GM23338 (cell line): ENCODE measurements around the gene MALSU1. TPM values are rescaled to one million over a fixed set of nuclear protein-coding genes. Genes with fewer than 3 reads are reported as not detected.

Experiments
- ATAC-seq: fragments of 200-7000 bp; cut with Tn5 transposase; 3 replicates; pipeline ENCODE4 v1.9.1; 2020
- DNase-seq: peaks from one replicate; pipeline ENCODE4 v3.0.0-alpha.2; 2015; ENCODE audit warnings: low spot score
- H2AFZ ChIP-seq: fragments of 200-600 bp; sonication (generic); 2 replicates; pipeline ENCODE4 v1.8.0; 2016; ENCODE audit warnings: antibody characterized with exemption, mild to moderate bottlenecking, moderate library complexity
- H3F3A ChIP-seq: fragments of 200-600 bp; sonication (generic); replicated peaks from 2 replicates; pipeline ENCODE4 v1.8.0; 2017; ENCODE audit warnings: antibody characterized with exemption, mixed run types, low read depth
- H3K27ac ChIP-seq: fragments of 200-600 bp; sonication (generic); 2 replicates; pipeline ENCODE4 v1.6.1; 2016; ENCODE audit warnings: low read depth
- H3K27me3 ChIP-seq: fragments of 200-600 bp; sonication (generic); 2 replicates; pipeline ENCODE4 v1.8.0; 2016; ENCODE audit warnings: mild to moderate bottlenecking, mixed run types, moderate library complexity; ENCODE audit not compliant: insufficient read depth
- H3K36me3 ChIP-seq: fragments of 200-600 bp; sonication (generic); 2 replicates; pipeline ENCODE4 v1.8.0; 2016; ENCODE audit warnings: mild to moderate bottlenecking; ENCODE audit not compliant: insufficient read depth
- H3K4me1 ChIP-seq: fragments of 200-600 bp; sonication (generic); 2 replicates; pipeline ENCODE4 v1.8.0; 2016; ENCODE audit warnings: mild to moderate bottlenecking, moderate library complexity; ENCODE audit not compliant: insufficient read depth
- H3K4me2 ChIP-seq: fragments of 200-600 bp; sonication (generic); 2 replicates; pipeline ENCODE4 v1.7.1; 2017; ENCODE audit warnings: mixed run types
- H3K4me3 ChIP-seq: fragments of 200-600 bp; sonication (generic); 2 replicates; pipeline ENCODE4 v1.6.1; 2016; ENCODE audit warnings: mixed run types
- H3K79me2 ChIP-seq: fragments of 200-600 bp; sonication (generic); replicated peaks from 2 replicates; pipeline ENCODE4 v1.8.0; 2017; ENCODE audit warnings: mild to moderate bottlenecking; ENCODE audit not compliant: insufficient read depth
- H3K9me2 ChIP-seq: fragments of 200-600 bp; sonication (generic); 2 replicates; pipeline ENCODE4 v1.8.0; 2017; ENCODE audit not compliant: insufficient read depth
- H4K20me1 ChIP-seq: fragments of 200-600 bp; sonication (generic); replicated peaks from 2 replicates; pipeline ENCODE4 v1.8.0; 2017; ENCODE audit warnings: mild to moderate bottlenecking; ENCODE audit not compliant: insufficient read depth
- H3K27ac Mint-ChIP-seq: 2 replicates; pipeline ENCODE4 v1.8.0; 2020; ENCODE audit warnings: inconsistent platforms, mild to moderate bottlenecking, moderate library complexity, mixed read lengths
- H3K27me3 Mint-ChIP-seq: 3 replicates; pipeline ENCODE4 v1.8.0; 2022; ENCODE audit warnings: low read depth, mild to moderate bottlenecking, moderate library complexity, mixed read lengths, inconsistent platforms; ENCODE audit not compliant: insufficient read depth, poor library complexity
- H3K36me3 Mint-ChIP-seq: 3 replicates; pipeline ENCODE4 v1.8.0; 2021; ENCODE audit warnings: low read depth, mild to moderate bottlenecking, inconsistent platforms, moderate library complexity, mixed read lengths
- H3K4me1 Mint-ChIP-seq: 3 replicates; pipeline ENCODE4 v1.8.0; 2020; ENCODE audit warnings: mild to moderate bottlenecking, inconsistent platforms, mixed read lengths
- H3K4me3 Mint-ChIP-seq: 3 replicates; pipeline ENCODE4 v1.8.0; 2021; ENCODE audit warnings: moderate library complexity, mild to moderate bottlenecking, inconsistent platforms, mixed read lengths
- H3K9me3 Mint-ChIP-seq: 3 replicates; pipeline ENCODE4 v1.8.0; 2020; ENCODE audit warnings: moderate library complexity, mild to moderate bottlenecking, inconsistent platforms, mixed read lengths
- CREB1 ChIP-seq: fragments of 250-450 bp; sonication (Bioruptor Pico); IDR thresholded peaks from 2 replicates; pipeline ENCODE4 v1.5.0; 2020; ENCODE audit warnings: low read depth, mild to moderate bottlenecking, moderate library complexity
- EZH2 ChIP-seq: fragments of 200-600 bp; sonication (generic); IDR thresholded peaks from one replicate; pipeline ENCODE4 v1.8.0; 2017; ENCODE audit warnings: antibody characterized with exemption, mild to moderate bottlenecking, low read depth; ENCODE audit not compliant: unreplicated experiment
- EZH2phosphoT487 ChIP-seq: fragments of 200-600 bp; sonication (generic); IDR thresholded peaks from one replicate; pipeline ENCODE4 v1.8.1; 2018; ENCODE audit warnings: antibody characterized with exemption; ENCODE audit not compliant: unreplicated experiment
- JUNB ChIP-seq: IDR thresholded peaks from one replicate; pipeline ENCODE4 v1.6.1; 2016; ENCODE audit warnings: antibody characterized with exemption; ENCODE audit not compliant: unreplicated experiment
- NANOG ChIP-seq: IDR thresholded peaks from 2 replicates; pipeline ENCODE4 v1.6.1; 2016; ENCODE audit warnings: antibody characterized with exemption, borderline replicate concordance
- POLR2AphosphoS5 ChIP-seq: IDR thresholded peaks from 2 replicates; pipeline ENCODE4 v1.6.1; 2016; ENCODE audit warnings: antibody characterized with exemption, low read depth
- STAT1 ChIP-seq: IDR thresholded peaks from one replicate; pipeline ENCODE4 v1.6.1; 2016; ENCODE audit warnings: antibody characterized with exemption; ENCODE audit not compliant: unreplicated experiment
- ZNF114 ChIP-seq: fragments of 250-450 bp; sonication (Bioruptor Pico); IDR thresholded peaks from 2 replicates; pipeline ENCODE4 v1.5.0; 2020; ENCODE audit warnings: mild to moderate bottlenecking, moderate library complexity
- ZNF331 ChIP-seq: fragments of 250-450 bp; sonication (Bioruptor Pico); IDR thresholded peaks from 2 replicates; pipeline ENCODE4 v1.5.0; 2020; ENCODE audit warnings: low read depth, mild to moderate bottlenecking, moderate library complexity
- polyA plus RNA-seq: library from polyadenylated mRNA; unstranded; fragments of >200 nt; fragmentation: Nextera tagmentation; extraction: Ambion mirVana; gene quantifications from 2 replicates; pipeline ENCODE4 v1.2.1, GENCODE V29; 2016
- total RNA-seq: library from RNA; depleted of rRNA; stranded (reverse); fragments of >200 nt; shearing (Covaris generic); gene quantifications from 2 replicates; pipeline ENCODE4 v1.2.3, GENCODE V29; 2014
- TF ChIP-seq, protein P1 (sequence below): IDR thresholded peaks from 2 replicates; pipeline ENCODE4 v1.6.1; 2016; ENCODE audit warnings: antibody characterized with exemption
- TF ChIP-seq, protein P2 (sequence below), 2 experiments: fragments of 200-600 bp in 1 of 2; sonication (generic) in 1 of 2; conservative IDR thresholded peaks; 2 replicates each; pipeline versions ENCODE4 v1.5.1 to v1.6.1; 2016 to 2017; ENCODE audit warnings: antibody characterized with exemption in 2 of 2, low read depth in 2 of 2, mild to moderate bottlenecking in 2 of 2, moderate library complexity in 1 of 2
- TF ChIP-seq, protein P3 (sequence below): IDR thresholded peaks from one replicate; pipeline ENCODE4 v1.6.1; 2018; ENCODE audit warnings: antibody characterized with exemption; ENCODE audit not compliant: unreplicated experiment
- TF ChIP-seq, protein P4 (sequence below): fragments of 250-450 bp; sonication (Bioruptor Pico); IDR thresholded peaks from 2 replicates; pipeline ENCODE4 v1.5.0; 2020; ENCODE audit warnings: mild to moderate bottlenecking, moderate library complexity

Gene MALSU1
- total and polyA plus RNA-seq, 2 experiments from 2014 or later = 96.8 to 209 TPM

DNA sequence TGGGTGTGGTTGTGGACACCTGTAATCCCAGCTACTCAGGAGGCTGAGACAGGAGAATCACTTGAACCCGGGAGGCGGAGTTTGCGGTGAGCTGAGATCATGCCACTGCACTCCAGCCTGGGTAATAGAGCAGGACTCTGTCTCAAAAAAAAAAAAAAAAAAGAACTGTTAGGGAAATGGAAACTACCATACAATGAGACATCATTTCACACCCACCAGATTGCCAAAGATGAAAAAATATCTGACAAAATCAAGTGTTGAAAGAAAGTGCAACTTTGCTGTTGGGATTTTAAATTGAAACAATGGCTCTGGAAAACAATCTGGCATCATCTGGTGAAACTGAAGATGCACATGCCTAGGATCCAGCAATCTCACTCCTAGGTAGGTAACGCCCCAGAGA, 16.1 kb upstream of the MALSU1 start:
- Histone ChIP-seq H3K27ac (no peak overlapping the region), H3K9me2 (no peaks in the 10 kb centered on the region), H3K4me1 (no peaks in the 10 kb centered on the region), H2AFZ (peak overlapping the region; percentile 10; the same call in 1 of the 2 replicates), H3F3A (no peaks in the 10 kb centered on the region), H3K27me3 (no peaks in the 10 kb centered on the region), H3K4me3 (no peak overlapping the region), H3K79me2 (no peaks in the 10 kb centered on the region), H4K20me1 (no peaks in the 10 kb centered on the region), H3K36me3 (no peaks in the 10 kb centered on the region), H3K4me2 (no peak overlapping the region)
- Mint-ChIP-seq H3K9me3 (no peaks in the 10 kb centered on the region), H3K4me3 (no peak overlapping the region), H3K27me3 (no peaks in the 10 kb centered on the region), H3K36me3 (no peaks in the 10 kb centered on the region), H3K27ac (no peak overlapping the region), H3K4me1 (peaks cover 4% of the 10 kb centered on the region; the same call in 2 of the 3 replicates)
- ATAC-seq (no peak), DNase-seq (no peak)
- TF ChIP-seq, protein P1, sequence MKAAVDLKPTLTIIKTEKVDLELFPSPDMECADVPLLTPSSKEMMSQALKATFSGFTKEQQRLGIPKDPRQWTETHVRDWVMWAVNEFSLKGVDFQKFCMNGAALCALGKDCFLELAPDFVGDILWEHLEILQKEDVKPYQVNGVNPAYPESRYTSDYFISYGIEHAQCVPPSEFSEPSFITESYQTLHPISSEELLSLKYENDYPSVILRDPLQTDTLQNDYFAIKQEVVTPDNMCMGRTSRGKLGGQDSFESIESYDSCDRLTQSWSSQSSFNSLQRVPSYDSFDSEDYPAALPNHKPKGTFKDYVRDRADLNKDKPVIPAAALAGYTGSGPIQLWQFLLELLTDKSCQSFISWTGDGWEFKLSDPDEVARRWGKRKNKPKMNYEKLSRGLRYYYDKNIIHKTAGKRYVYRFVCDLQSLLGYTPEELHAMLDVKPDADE = no peak
- no peak for TF ChIP-seq POLR2AphosphoS5
- TF ChIP-seq ZNF331 (CRISPR knock-in tag) = no peak
- TF ChIP-seq, protein P2, sequence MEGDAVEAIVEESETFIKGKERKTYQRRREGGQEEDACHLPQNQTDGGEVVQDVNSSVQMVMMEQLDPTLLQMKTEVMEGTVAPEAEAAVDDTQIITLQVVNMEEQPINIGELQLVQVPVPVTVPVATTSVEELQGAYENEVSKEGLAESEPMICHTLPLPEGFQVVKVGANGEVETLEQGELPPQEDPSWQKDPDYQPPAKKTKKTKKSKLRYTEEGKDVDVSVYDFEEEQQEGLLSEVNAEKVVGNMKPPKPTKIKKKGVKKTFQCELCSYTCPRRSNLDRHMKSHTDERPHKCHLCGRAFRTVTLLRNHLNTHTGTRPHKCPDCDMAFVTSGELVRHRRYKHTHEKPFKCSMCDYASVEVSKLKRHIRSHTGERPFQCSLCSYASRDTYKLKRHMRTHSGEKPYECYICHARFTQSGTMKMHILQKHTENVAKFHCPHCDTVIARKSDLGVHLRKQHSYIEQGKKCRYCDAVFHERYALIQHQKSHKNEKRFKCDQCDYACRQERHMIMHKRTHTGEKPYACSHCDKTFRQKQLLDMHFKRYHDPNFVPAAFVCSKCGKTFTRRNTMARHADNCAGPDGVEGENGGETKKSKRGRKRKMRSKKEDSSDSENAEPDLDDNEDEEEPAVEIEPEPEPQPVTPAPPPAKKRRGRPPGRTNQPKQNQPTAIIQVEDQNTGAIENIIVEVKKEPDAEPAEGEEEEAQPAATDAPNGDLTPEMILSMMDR (conservative IDR thresholded peaks at IDR 0.05; ENCODE audit: low read depth in 2 of 2) = no peak
- TF ChIP-seq NANOG = no peak
- TF ChIP-seq, protein P3, sequence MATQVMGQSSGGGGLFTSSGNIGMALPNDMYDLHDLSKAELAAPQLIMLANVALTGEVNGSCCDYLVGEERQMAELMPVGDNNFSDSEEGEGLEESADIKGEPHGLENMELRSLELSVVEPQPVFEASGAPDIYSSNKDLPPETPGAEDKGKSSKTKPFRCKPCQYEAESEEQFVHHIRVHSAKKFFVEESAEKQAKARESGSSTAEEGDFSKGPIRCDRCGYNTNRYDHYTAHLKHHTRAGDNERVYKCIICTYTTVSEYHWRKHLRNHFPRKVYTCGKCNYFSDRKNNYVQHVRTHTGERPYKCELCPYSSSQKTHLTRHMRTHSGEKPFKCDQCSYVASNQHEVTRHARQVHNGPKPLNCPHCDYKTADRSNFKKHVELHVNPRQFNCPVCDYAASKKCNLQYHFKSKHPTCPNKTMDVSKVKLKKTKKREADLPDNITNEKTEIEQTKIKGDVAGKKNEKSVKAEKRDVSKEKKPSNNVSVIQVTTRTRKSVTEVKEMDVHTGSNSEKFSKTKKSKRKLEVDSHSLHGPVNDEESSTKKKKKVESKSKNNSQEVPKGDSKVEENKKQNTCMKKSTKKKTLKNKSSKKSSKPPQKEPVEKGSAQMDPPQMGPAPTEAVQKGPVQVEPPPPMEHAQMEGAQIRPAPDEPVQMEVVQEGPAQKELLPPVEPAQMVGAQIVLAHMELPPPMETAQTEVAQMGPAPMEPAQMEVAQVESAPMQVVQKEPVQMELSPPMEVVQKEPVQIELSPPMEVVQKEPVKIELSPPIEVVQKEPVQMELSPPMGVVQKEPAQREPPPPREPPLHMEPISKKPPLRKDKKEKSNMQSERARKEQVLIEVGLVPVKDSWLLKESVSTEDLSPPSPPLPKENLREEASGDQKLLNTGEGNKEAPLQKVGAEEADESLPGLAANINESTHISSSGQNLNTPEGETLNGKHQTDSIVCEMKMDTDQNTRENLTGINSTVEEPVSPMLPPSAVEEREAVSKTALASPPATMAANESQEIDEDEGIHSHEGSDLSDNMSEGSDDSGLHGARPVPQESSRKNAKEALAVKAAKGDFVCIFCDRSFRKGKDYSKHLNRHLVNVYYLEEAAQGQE = no peak
- no peak for TF ChIP-seq CREB1 (CRISPR knock-in tag)
- TF ChIP-seq JUNB = no peak
- TF ChIP-seq, protein P4, sequence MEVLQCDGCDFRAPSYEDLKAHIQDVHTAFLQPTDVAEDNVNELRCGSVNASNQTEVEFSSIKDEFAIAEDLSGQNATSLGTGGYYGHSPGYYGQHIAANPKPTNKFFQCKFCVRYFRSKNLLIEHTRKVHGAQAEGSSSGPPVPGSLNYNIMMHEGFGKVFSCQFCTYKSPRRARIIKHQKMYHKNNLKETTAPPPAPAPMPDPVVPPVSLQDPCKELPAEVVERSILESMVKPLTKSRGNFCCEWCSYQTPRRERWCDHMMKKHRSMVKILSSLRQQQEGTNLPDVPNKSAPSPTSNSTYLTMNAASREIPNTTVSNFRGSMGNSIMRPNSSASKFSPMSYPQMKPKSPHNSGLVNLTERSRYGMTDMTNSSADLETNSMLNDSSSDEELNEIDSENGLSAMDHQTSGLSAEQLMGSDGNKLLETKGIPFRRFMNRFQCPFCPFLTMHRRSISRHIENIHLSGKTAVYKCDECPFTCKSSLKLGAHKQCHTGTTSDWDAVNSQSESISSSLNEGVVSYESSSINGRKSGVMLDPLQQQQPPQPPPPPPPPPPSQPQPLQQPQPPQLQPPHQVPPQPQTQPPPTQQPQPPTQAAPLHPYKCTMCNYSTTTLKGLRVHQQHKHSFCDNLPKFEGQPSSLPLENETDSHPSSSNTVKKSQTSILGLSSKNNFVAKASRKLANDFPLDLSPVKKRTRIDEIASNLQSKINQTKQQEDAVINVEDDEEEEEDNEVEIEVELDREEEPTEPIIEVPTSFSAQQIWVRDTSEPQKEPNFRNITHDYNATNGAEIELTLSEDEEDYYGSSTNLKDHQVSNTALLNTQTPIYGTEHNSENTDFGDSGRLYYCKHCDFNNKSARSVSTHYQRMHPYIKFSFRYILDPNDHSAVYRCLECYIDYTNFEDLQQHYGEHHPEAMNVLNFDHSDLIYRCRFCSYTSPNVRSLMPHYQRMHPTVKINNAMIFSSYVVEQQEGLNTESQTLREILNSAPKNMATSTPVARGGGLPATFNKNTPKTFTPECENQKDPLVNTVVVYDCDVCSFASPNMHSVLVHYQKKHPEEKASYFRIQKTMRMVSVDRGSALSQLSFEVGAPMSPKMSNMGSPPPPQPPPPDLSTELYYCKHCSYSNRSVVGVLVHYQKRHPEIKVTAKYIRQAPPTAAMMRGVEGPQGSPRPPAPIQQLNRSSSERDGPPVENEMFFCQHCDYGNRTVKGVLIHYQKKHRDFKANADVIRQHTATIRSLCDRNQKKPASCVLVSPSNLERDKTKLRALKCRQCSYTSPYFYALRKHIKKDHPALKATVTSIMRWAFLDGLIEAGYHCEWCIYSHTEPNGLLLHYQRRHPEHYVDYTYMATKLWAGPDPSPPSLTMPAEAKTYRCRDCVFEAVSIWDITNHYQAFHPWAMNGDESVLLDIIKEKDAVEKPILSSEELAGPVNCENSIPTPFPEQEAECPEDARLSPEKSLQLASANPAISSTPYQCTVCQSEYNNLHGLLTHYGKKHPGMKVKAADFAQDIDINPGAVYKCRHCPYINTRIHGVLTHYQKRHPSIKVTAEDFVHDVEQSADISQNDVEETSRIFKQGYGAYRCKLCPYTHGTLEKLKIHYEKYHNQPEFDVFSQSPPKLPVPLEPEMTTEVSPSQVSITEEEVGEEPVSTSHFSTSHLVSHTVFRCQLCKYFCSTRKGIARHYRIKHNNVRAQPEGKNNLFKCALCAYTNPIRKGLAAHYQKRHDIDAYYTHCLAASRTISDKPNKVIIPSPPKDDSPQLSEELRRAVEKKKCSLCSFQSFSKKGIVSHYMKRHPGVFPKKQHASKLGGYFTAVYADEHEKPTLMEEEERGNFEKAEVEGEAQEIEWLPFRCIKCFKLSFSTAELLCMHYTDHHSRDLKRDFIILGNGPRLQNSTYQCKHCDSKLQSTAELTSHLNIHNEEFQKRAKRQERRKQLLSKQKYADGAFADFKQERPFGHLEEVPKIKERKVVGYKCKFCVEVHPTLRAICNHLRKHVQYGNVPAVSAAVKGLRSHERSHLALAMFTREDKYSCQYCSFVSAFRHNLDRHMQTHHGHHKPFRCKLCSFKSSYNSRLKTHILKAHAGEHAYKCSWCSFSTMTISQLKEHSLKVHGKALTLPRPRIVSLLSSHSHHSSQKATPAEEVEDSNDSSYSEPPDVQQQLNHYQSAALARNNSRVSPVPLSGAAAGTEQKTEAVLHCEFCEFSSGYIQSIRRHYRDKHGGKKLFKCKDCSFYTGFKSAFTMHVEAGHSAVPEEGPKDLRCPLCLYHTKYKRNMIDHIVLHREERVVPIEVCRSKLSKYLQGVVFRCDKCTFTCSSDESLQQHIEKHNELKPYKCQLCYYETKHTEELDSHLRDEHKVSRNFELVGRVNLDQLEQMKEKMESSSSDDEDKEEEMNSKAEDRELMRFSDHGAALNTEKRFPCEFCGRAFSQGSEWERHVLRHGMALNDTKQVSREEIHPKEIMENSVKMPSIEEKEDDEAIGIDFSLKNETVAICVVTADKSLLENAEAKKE = no peak
- no peak for TF ChIP-seq EZH2
- no peak for TF ChIP-seq EZH2phosphoT487
- TF ChIP-seq ZNF114 (CRISPR knock-in tag) = no peak
- TF ChIP-seq STAT1 = no peak
